ENCODE results near the gene LRRC8E.

Gene LRRC8E

GRCh38 chr19:7888145-7888825 lies at the start of gene LRRC8E:
Gene LRRC8E (plus strand): TSS chr19:7888510. CDS start chr19:7895604, 7,094 bp downstream.
- no peak for DNase-seq (ENCODE audit: low spot score)

- no peak for DNase-seq (ENCODE audit: low spot score)
Measured at GRCh38 chr19:7839476-7839875, 48.8 kb upstream of the LRRC8E start.

- no peak for DNase-seq (ENCODE audit: low spot score)
Measured at GRCh38 chr19:7840629-7841028, 47.7 kb upstream of the LRRC8E start.

- DNase-seq (ENCODE audit: low spot score), result no peak
Measured at GRCh38 chr19:7841751-7842660, 46.3 kb upstream of the LRRC8E start.

GRCh38 chr19:7842661-7843294 lies 45.5 kb upstream of the LRRC8E start:
- DNase-seq (ENCODE audit: low spot score), result no peak

- no peak for DNase-seq (ENCODE audit: low spot score)
Measured at GRCh38 chr19:7843521-7843920, 44.8 kb upstream of the LRRC8E start.

GRCh38 chr19:7844405-7844804 lies 43.9 kb upstream of the LRRC8E start:
- DNase-seq (ENCODE audit: low spot score), result no peak

- no peak for DNase-seq (ENCODE audit: low spot score)
Measured at GRCh38 chr19:7844951-7845350, 43.4 kb upstream of the LRRC8E start.

GRCh38 chr19:7845390-7846154 lies 42.7 kb upstream of the LRRC8E start:
- DNase-seq (ENCODE audit: low spot score), result no peak

- no peak for DNase-seq (ENCODE audit: low spot score)
Measured at GRCh38 chr19:7846155-7846646, 42.1 kb upstream of the LRRC8E start.

GRCh38 chr19:7847664-7848063 lies 40.6 kb upstream of the LRRC8E start:
- DNase-seq (ENCODE audit: low spot score), result no peak

- DNase-seq (ENCODE audit: low spot score), result no peak
Measured at GRCh38 chr19:7848779-7849457, 39.4 kb upstream of the LRRC8E start.

GRCh38 chr19:7849631-7849999 lies 38.7 kb upstream of the LRRC8E start:
- DNase-seq (ENCODE audit: low spot score), result no peak

GRCh38 chr19:7850000-7850813 lies 38.1 kb upstream of the LRRC8E start:
- DNase-seq (ENCODE audit: low spot score), result no peak

GRCh38 chr19:7850945-7851622 lies 37.2 kb upstream of the LRRC8E start:
- no peak for DNase-seq (ENCODE audit: low spot score)

- peak; percentile 99 for DNase-seq (ENCODE audit: low spot score)
Measured at GRCh38 chr19:7851623-7852500, 36.4 kb upstream of the LRRC8E start.

- peak; percentile 78 for DNase-seq (ENCODE audit: low spot score)
Measured at GRCh38 chr19:7852851-7853769, 35.2 kb upstream of the LRRC8E start.

GRCh38 chr19:7853770-7854128 lies 34.6 kb upstream of the LRRC8E start:
- DNase-seq (ENCODE audit: low spot score), result no peak

Measured in globus pallidus (tissue), 1 donor.